Adrenal gland (tissue), 5 donors: ENCODE measurements around the gene COL16A1.

ENCODE experiments used
- POLR2A ChIP-seq, 2 donors: fragments of 450-650 bp; IDR thresholded peaks; one replicate each; pipeline ENCODE4 v1.6.1; 2017; ENCODE audit warnings: antibody characterized with exemption in 2 of 2, mild to moderate bottlenecking in 2 of 2, moderate library complexity in 1 of 2
- TF ChIP-seq, protein P1 (sequence below), 6 experiments: fragments of 450-650 bp in 4 of 6; fragments of 200-600 bp in 2 of 6; sonication (generic) in 1 of 6; IDR thresholded peaks; 1 replicate in 5 of 6; 2 replicates in 1 of 6; pipeline versions ENCODE4 v1.5.1 to v1.8.0; 2016 to 2021; ENCODE audit warnings: antibody characterized with exemption in 6 of 6, mild to moderate bottlenecking in 2 of 6, moderate library complexity in 1 of 6
- donor health status: DM: no; HTN: no; CAD: no.

DNA sequence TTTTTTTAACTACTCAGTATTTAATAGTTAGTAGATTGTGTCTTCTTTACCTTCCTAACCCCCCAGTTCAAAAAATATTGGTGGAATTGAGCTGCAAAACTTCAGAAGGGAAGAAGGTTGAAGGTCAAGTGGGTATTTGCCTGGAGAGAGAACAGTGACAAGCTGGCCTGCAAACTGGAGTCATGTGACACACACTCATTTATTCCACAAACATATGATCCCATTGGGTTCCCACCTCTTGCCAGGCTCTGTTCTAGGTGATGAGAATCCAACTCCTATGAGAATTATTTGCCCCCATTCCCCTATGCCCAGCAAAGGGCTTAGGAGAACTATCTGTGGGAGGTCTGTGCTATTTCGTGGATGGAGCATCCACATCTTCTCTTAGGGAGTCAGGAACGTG lies 55.6 kb downstream of the COL16A1 start:
- TF ChIP-seq, protein P1, sequence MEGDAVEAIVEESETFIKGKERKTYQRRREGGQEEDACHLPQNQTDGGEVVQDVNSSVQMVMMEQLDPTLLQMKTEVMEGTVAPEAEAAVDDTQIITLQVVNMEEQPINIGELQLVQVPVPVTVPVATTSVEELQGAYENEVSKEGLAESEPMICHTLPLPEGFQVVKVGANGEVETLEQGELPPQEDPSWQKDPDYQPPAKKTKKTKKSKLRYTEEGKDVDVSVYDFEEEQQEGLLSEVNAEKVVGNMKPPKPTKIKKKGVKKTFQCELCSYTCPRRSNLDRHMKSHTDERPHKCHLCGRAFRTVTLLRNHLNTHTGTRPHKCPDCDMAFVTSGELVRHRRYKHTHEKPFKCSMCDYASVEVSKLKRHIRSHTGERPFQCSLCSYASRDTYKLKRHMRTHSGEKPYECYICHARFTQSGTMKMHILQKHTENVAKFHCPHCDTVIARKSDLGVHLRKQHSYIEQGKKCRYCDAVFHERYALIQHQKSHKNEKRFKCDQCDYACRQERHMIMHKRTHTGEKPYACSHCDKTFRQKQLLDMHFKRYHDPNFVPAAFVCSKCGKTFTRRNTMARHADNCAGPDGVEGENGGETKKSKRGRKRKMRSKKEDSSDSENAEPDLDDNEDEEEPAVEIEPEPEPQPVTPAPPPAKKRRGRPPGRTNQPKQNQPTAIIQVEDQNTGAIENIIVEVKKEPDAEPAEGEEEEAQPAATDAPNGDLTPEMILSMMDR (IDR thresholded peaks at IDR 0.05) = no peak
- TF ChIP-seq POLR2A (IDR thresholded peaks at IDR 0.05) = no peak
